ENCODE data around the gene ROR1.

DNA sequence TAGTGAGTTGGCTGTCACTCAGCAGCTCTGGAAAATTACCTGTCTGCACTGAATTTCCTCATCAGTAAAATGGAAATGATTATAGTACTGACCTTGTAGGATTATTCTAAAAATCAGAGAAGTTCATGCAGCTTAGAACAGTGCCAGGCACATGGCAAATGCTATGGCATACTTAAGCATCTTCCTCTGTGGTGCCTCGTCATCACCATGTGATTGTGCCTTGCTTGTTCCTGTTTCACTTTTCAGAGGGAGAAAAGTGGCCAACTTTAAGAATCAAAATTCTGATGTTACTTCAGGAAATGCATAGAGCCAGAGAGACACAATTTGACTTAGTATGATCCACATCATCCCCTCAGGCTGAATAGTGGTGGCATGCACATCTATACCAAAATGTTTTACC is 203.6 kb downstream of the ROR1 start:
- TF ChIP-seq SMC3 (IDR thresholded peaks at IDR 0.05; ENCODE audit: borderline replicate concordance, low read length) (no peak), GABPA (IDR thresholded peaks at IDR 0.05; ENCODE audit: low read depth) (no peak), ETV6 (conservative IDR thresholded peaks at IDR 0.05 in 1 of 2, IDR thresholded peaks at IDR 0.05 in 1 of 2; ENCODE audit: borderline replicate concordance in 1 of 2, low read depth in 1 of 2) (no peak), USF1 (IDR thresholded peaks at IDR 0.05; ENCODE audit: borderline replicate concordance, extremely low read length, insufficient read depth, low read depth, low read length) (no peak), MXI1 (IDR thresholded peaks at IDR 0.05; ENCODE audit: low read depth, low read length) (no peak), TCF3 (IDR thresholded peaks at IDR 0.05; ENCODE audit: borderline replicate concordance, insufficient read depth, low read depth, low read length) (no peak), EZH2 (IDR thresholded peaks at IDR 0.05; ENCODE audit: borderline replicate concordance, control insufficient read depth, low read depth, low read length) (no peak), ELK1 (IDR thresholded peaks at IDR 0.05; ENCODE audit: low read depth, low read length) (no peak), POLR2AphosphoS5 (IDR thresholded peaks at IDR 0.05; ENCODE audit: low read length) (no peak), HDAC2 (IDR thresholded peaks at IDR 0.05) (no peak), BCL11A (IDR thresholded peaks at IDR 0.05; ENCODE audit: low read depth, low read length) (no peak)
- TF ChIP-seq, protein P1, sequence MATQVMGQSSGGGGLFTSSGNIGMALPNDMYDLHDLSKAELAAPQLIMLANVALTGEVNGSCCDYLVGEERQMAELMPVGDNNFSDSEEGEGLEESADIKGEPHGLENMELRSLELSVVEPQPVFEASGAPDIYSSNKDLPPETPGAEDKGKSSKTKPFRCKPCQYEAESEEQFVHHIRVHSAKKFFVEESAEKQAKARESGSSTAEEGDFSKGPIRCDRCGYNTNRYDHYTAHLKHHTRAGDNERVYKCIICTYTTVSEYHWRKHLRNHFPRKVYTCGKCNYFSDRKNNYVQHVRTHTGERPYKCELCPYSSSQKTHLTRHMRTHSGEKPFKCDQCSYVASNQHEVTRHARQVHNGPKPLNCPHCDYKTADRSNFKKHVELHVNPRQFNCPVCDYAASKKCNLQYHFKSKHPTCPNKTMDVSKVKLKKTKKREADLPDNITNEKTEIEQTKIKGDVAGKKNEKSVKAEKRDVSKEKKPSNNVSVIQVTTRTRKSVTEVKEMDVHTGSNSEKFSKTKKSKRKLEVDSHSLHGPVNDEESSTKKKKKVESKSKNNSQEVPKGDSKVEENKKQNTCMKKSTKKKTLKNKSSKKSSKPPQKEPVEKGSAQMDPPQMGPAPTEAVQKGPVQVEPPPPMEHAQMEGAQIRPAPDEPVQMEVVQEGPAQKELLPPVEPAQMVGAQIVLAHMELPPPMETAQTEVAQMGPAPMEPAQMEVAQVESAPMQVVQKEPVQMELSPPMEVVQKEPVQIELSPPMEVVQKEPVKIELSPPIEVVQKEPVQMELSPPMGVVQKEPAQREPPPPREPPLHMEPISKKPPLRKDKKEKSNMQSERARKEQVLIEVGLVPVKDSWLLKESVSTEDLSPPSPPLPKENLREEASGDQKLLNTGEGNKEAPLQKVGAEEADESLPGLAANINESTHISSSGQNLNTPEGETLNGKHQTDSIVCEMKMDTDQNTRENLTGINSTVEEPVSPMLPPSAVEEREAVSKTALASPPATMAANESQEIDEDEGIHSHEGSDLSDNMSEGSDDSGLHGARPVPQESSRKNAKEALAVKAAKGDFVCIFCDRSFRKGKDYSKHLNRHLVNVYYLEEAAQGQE (IDR thresholded peaks at IDR 0.05; ENCODE audit: low read depth, low read length) = no peak
- TF ChIP-seq, protein P2, sequence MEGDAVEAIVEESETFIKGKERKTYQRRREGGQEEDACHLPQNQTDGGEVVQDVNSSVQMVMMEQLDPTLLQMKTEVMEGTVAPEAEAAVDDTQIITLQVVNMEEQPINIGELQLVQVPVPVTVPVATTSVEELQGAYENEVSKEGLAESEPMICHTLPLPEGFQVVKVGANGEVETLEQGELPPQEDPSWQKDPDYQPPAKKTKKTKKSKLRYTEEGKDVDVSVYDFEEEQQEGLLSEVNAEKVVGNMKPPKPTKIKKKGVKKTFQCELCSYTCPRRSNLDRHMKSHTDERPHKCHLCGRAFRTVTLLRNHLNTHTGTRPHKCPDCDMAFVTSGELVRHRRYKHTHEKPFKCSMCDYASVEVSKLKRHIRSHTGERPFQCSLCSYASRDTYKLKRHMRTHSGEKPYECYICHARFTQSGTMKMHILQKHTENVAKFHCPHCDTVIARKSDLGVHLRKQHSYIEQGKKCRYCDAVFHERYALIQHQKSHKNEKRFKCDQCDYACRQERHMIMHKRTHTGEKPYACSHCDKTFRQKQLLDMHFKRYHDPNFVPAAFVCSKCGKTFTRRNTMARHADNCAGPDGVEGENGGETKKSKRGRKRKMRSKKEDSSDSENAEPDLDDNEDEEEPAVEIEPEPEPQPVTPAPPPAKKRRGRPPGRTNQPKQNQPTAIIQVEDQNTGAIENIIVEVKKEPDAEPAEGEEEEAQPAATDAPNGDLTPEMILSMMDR (IDR thresholded peaks at IDR 0.05 in 2 of 3, conservative IDR thresholded peaks at IDR 0.05 in 1 of 3; ENCODE audit: control insufficient read depth in 2 of 3, extremely low read depth in 1 of 3, insufficient read depth in 1 of 3, low read depth in 3 of 3, low read length in 3 of 3) = no peak
- TF ChIP-seq, protein P3, sequence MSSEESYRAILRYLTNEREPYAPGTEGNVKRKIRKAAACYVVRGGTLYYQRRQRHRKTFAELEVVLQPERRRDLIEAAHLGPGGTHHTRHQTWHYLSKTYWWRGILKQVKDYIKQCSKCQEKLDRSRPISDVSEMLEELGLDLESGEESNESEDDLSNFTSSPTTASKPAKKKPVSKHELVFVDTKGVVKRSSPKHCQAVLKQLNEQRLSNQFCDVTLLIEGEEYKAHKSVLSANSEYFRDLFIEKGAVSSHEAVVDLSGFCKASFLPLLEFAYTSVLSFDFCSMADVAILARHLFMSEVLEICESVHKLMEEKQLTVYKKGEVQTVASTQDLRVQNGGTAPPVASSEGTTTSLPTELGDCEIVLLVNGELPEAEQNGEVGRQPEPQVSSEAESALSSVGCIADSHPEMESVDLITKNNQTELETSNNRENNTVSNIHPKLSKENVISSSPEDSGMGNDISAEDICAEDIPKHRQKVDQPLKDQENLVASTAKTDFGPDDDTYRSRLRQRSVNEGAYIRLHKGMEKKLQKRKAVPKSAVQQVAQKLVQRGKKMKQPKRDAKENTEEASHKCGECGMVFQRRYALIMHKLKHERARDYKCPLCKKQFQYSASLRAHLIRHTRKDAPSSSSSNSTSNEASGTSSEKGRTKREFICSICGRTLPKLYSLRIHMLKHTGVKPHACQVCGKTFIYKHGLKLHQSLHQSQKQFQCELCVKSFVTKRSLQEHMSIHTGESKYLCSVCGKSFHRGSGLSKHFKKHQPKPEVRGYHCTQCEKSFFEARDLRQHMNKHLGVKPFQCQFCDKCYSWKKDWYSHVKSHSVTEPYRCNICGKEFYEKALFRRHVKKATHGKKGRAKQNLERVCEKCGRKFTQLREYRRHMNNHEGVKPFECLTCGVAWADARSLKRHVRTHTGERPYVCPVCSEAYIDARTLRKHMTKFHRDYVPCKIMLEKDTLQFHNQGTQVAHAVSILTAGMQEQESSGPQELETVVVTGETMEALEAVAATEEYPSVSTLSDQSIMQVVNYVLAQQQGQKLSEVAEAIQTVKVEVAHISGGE (CRISPR knock-in tag; IDR thresholded peaks at IDR 0.05) = no peak
